Thoracic aorta (tissue), 2 donors: ENCODE measurements around the gene SPRR1B. TPM values are rescaled to one million over a fixed set of nuclear protein-coding genes. Genes with fewer than 3 reads are reported as not detected.
"Not testable (repeated sequence)": the region's sequence is repeated elsewhere in the genome, so short reads cannot be mapped to it uniquely, and the experiment has no call there.

Experiments
- ATAC-seq: fragments of 150-250 bp; one replicate; pipeline ENCODE4 v1.8.0; 2017; ENCODE audit warnings: low read depth; ENCODE audit not compliant: insufficient number of reproducible peaks, low FRiP score
- DNase-seq: peaks from one replicate; pipeline ENCODE4 v3.0.0-alpha.2; 2020; ENCODE audit warnings: low spot score
- H3K27ac ChIP-seq, 2 donors: fragments of 200-600 bp; sonication (generic); 1 replicate in 1 of 2; 2 replicates in 1 of 2; pipeline ENCODE4 v1.5.1; 2016; ENCODE audit warnings: mild to moderate bottlenecking in 2 of 2, moderate library complexity in 2 of 2
- H3K27me3 ChIP-seq: fragments of 200-600 bp; sonication (generic); replicated peaks from 2 replicates; pipeline ENCODE4 v1.6.0; 2016; ENCODE audit warnings: mild to moderate bottlenecking; ENCODE audit not compliant: insufficient read depth
- H3K36me3 ChIP-seq: fragments of 200-600 bp; sonication (generic); one replicate; pipeline ENCODE4 v1.5.1; 2016
- H3K4me1 ChIP-seq, 2 donors: fragments of 200-600 bp; sonication (generic); 1 replicate in 1 of 2; 2 replicates in 1 of 2; pipeline versions ENCODE4 v1.5.1 to v1.6.0; 2016; ENCODE audit warnings: low read depth in 2 of 2, mild to moderate bottlenecking in 1 of 2; ENCODE audit not compliant: control insufficient read depth in 1 of 2
- H3K4me3 ChIP-seq: fragments of 200-600 bp; sonication (generic); 2 replicates; pipeline ENCODE4 v1.5.1; 2016; ENCODE audit warnings: mild to moderate bottlenecking
- H3K9me3 ChIP-seq: fragments of 200-600 bp; sonication (generic); 2 replicates; pipeline ENCODE4 v1.5.1; 2016
- total RNA-seq, 2 donors: library from RNA; depleted of rRNA; stranded (reverse); fragments of >200 nt; gene quantifications; one replicate each; pipeline versions ENCODE4 v1.1.0 to v1.2.3, GENCODE V29; 2016
- TF ChIP-seq, protein P1 (sequence below): fragments of 200-600 bp; sonication (generic); IDR thresholded peaks from one replicate; pipeline ENCODE4 v1.5.1; 2019; ENCODE audit warnings: antibody characterized with exemption

SPRR1B gene
- total RNA-seq, 2 donors from 2014 or later = not detected

DNA sequence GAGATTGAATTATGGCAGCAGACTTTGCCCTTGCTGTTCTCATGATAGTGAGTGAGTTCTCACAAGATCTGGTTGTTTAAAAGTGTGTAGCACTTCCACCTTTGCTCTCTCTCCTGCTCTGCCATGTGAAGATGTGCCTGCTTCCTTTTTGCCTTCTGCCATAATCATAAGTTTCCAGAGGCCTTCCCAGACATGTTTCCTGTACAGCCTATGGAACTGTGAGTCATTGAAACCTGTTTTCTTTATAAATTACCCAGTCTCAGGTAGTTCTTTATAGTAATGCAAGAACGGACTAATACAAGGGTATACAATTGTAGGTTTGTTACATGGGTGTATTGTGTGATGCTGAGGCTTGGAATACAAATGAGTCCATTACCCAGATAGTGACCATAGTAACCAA lies 4.2 kb downstream of the SPRR1B start:
- no peak for DNase-seq
- Histone ChIP-seq H3K27ac (no peak overlapping the region), H3K4me3 (no peak overlapping the region), H3K9me3 (no peaks in the 10 kb centered on the region), H3K36me3 (no peaks in the 10 kb centered on the region), H3K4me1 (no peaks in the 10 kb centered on the region), H3K27me3 (no peaks in the 10 kb centered on the region)
- no peak for ATAC-seq
- TF ChIP-seq, protein P1, sequence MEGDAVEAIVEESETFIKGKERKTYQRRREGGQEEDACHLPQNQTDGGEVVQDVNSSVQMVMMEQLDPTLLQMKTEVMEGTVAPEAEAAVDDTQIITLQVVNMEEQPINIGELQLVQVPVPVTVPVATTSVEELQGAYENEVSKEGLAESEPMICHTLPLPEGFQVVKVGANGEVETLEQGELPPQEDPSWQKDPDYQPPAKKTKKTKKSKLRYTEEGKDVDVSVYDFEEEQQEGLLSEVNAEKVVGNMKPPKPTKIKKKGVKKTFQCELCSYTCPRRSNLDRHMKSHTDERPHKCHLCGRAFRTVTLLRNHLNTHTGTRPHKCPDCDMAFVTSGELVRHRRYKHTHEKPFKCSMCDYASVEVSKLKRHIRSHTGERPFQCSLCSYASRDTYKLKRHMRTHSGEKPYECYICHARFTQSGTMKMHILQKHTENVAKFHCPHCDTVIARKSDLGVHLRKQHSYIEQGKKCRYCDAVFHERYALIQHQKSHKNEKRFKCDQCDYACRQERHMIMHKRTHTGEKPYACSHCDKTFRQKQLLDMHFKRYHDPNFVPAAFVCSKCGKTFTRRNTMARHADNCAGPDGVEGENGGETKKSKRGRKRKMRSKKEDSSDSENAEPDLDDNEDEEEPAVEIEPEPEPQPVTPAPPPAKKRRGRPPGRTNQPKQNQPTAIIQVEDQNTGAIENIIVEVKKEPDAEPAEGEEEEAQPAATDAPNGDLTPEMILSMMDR = no peak

DNA sequence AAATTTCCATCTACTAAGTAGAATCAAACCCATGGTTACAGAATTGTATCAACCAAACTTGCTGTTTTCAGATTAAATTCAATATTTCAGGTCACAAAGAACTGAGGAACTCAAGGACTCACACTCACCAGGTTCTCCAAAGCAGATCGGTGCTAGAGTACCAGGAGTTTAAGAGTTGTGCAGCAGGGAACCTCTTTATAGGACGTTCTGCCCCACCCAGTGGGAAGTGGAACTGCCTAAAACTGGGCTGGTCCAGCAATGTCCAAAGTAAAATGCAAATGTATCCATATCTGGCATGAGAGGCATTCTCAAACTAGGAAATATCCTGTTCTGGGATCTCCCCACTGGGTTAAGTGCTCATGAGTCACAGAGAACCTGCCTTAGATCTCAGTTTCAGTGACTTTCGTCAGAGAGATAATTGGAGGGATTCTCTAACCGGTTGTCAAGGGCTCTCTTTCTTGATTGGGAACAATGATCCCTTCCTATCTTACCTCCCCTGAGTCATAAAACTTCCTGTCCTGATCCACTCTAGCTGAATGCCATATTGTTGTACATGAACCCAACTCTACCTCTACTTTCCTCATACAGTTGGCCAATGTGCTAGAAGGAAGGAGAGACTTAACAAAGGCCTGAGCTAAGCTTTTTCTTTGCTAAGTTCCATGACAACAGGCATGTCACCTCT lies 10.1 kb downstream of the SPRR1B start, which contains the start of gene SPRR2D:
Gene SPRR2D (minus strand): TSS at position 171 of the 682 bp plus-strand sequence. CDS start 774 bp downstream, outside the sequence.
- no peak within 1 kb of the TSS for H3K4me3 ChIP-seq
- no peaks in the 10 kb centered on the region for H3K27me3 ChIP-seq
- no peaks in the 10 kb centered on the region for H3K4me1 ChIP-seq
- DNase-seq = no peak
- TF ChIP-seq, protein P1 = no peak
- ATAC-seq = no peak
- H3K9me3 ChIP-seq = no peaks in the 10 kb centered on the region
- no peak within 1 kb of the TSS for H3K27ac ChIP-seq
- no peaks in the 10 kb centered on the region for H3K36me3 ChIP-seq

DNA sequence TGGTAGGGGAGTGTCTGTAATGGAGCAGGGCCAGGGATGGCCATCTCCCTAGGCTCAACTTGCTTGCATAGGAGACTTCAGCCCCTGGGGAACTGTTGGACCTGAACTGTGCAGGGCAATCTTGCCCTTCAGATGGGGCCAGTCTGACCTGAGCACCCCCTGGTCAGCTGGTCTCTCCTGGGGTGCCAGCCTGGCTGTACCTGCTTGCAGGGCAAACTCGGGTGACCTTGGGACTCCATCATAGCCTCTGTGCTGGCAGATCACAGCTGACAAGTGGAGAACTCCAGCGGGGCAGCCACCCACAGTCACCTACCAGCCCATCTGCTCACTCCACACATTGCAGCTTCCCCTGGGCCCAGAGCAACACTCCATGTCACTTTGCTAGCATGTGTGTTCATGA lies 18.2 kb downstream of the SPRR1B start:
- ATAC-seq (no peak), DNase-seq (no peak)
- no peaks in the 10 kb centered on the region for H3K9me3 ChIP-seq
- TF ChIP-seq, protein P1 = no peak
- H3K27me3 ChIP-seq = no peaks in the 10 kb centered on the region
- no peak overlapping the region for H3K27ac ChIP-seq
- H3K36me3 ChIP-seq = no peaks in the 10 kb centered on the region
- H3K4me1 ChIP-seq = no peaks in the 10 kb centered on the region
- no peak overlapping the region for H3K4me3 ChIP-seq

DNA sequence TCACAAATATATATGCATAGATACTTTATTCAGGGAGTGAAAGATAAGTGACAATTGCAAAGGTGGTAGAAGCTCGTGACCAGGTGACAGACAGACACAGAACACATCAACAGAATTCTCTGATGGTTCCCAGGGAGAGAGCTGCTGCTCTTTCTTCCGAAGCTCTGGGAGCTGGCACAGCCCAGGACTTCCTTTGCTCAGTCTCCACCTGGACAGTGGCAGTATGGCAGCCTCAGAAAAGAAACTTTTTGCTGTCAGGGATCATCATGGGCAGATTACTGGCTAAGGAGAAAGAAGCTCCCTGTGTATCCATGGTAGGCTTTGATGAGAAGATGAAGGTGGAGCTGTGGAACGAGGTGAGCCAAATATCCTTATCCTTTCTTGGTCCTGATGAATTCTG lies 25.1 kb downstream of the SPRR1B start:
- H3K9me3 ChIP-seq, DNase-seq, H3K27me3 ChIP-seq, H3K36me3 ChIP-seq, H3K4me3 ChIP-seq, H3K27ac ChIP-seq, ATAC-seq, H3K4me1 ChIP-seq: not testable (repeated sequence)

DNA sequence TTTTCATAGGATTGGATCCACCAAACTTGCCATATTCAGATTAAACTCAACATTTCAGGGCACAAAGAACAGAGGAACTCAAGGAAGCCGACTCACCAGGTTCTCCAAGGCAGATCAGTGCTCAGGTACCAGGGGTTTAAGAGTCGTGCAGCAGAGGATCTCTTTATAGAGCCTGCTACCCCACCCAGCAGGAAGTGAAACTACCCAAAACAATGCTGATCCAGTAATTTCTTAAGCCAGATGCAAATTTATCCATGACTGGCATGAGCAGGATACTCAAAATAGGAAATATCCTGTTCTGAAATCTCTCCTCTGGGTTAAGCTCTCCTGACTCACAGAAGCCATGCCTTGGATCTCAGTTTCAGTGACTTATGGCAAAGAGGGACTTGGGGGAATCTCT lies 26.4 kb downstream of the SPRR1B start, which contains the start of gene SPRR2A:
Gene SPRR2A (minus strand): TSS at position 138 of the 400 bp plus-strand sequence. CDS start 777 bp downstream, outside the sequence.
- H3K4me1 ChIP-seq = no peaks in the 10 kb centered on the region
- H3K27me3 ChIP-seq = no peaks in the 10 kb centered on the region
- no peak for ATAC-seq
- H3K36me3 ChIP-seq = no peaks in the 10 kb centered on the region
- TF ChIP-seq, protein P1 = no peak
- DNase-seq = no peak
- H3K4me3 ChIP-seq = no peak within 1 kb of the TSS
- H3K27ac ChIP-seq = no peak within 1 kb of the TSS
- H3K9me3 ChIP-seq = no peaks in the 10 kb centered on the region
